GM18502 (cell line): ENCODE measurements around the gene HPGDS.
"Not testable (repeated sequence)": the region's sequence is repeated elsewhere in the genome, so short reads cannot be mapped to it uniquely, and the experiment has no call there.

Source experiments
- ATAC-seq: cut with Tn5 transposase; IDR thresholded peaks from one replicate; pipeline ENCODE4 v1.9.1; 2021; ENCODE audit warnings: mild to moderate bottlenecking; ENCODE audit not compliant: unreplicated experiment, poor library complexity

Gene HPGDS

DNA sequence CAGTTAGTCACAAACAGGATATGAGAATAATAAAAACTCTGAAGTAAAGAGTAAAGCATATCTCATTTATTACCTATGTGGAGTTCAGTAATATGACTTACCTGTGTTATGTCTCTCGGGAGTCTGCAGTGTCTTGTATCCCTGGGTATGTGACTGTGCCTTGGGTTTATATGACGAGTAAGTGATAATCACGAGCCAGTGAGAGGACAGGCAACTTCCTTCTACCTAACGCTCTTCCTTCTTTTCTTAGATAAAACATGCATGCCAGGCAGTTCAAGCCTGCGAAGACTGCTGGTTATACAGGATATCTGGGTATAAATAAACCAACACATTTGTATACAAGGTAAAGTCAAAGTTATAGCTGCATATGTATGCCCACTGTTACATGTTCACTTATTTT lies at the start of gene HPGDS:
Gene HPGDS, minus strand, starts transcription at position 143 of the 400 bp plus-strand sequence. CDS start 8,207 bp downstream, outside the sequence.
- no peak for ATAC-seq

DNA sequence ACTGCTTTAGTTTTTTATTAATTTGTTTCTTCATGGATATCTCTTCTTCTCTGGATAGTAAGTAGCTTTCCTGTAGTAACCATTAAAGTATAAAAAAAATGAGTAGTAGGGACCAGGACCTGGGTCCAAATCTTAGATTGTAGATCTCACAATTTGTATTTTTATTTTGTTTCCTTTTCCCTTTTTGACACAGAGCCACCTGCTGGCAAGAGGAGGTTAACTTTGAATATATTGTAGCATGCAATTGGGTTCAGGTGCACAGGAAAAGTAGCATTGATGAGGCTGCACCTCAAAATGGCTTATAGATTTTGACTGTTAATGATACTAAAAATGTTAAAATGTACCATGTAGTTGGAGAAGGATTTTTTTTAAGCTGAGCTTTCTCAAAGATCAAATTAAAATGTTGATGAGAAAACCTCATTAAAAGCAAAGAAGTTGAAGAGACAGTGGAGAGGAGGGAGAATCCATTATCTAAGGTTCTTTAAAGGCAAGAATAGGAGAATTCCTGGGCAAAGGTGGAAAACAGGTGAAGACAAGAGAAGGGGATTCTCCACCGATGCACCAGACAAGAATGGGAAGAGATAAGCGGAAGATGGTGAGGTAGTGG lies 48.3 kb upstream of the HPGDS start:
- no peak for ATAC-seq

DNA sequence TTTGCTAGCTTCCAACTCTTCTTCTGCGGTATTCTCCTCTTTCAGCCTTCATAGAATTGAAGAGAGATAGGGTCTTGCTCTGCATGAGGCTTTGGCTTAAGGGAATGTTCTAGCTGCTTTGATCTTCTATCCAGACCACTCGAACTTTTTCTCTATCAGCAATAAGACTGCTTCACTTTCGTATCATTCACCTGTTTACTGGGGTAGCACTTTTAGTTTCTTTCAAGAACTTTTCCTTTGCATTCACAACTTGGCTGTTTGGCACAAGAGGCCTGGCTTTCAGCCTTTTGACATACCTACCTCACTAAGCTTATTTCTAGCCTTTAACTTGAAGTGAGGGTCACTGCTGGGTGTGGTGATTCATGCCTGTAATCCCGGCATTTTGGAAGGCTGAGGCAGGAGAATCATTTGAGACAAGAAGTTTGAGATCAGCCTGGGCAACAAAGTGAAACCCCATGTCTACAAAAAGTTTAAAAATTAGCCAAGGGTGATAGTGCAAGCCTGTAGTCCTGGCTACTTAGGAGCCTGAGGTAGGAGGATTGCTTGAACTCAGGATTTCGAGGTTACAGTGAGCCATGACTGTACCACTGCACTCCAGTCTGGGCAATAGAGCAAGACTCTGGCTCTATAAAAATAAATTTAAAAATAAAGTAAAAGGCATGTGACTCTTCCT lies 47.1 kb upstream of the HPGDS start:
- ATAC-seq, result no peak

DNA sequence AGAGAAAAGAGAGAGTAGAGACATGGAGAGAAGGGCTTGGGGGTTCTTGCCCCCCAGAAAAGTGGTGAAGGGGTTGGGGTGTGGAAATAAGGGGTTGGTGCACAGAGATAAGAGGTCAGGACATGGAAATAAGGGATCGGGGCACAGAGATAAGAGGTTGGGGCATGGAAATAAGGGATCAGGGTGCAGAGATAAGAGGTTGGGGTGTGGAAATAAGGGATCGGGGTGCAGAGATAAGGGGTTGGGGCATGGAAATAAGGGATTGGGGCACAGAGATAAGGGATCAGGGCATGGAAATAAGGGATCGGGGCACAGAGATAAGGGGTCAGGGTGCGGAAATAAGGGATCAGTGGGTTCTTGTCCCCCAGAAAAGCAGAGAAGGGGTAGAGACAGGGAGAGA lies 45.3 kb upstream of the HPGDS start:
- ATAC-seq, result not testable (repeated sequence)

DNA sequence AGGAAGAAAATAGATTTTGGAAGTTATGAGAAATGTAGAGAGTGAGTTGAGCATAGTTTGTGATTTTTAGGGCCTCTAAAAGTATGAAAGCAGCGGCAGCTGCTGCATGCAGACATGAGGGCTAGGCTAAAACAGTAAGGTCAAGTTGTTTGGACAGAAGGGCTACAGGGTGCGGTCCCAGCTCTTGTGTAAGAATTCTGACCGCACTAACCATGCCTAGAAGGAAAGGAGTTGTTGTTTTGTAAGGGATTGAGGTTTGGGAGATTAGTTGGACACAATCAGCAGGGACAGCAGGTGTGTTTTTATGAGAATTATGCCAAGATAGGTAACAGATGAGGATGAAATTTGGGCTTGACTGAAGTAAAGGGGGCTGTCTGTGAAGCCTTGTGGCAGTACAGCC lies 42.8 kb upstream of the HPGDS start:
- ATAC-seq, result not testable (repeated sequence)

DNA sequence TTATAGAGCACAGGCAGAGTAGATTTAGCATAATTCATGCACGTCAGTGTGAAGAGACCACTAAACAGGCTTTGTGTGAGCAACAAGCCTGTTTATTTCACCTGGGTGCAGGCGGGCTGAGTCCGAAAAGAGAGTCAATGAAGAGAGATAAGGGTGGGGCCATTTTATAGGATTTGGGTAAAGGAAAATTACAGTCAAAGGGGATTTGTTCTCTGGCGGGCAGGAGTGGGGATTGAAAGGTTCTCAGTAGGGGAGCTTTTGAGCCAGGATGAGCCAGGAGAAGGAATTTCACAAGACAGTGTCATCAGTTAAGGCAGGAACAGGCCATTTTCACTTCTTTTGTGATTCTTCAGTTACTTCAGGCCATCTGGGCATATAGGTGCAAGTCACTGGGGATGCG lies 40.3 kb upstream of the HPGDS start:
- ATAC-seq, result not testable (repeated sequence)

DNA sequence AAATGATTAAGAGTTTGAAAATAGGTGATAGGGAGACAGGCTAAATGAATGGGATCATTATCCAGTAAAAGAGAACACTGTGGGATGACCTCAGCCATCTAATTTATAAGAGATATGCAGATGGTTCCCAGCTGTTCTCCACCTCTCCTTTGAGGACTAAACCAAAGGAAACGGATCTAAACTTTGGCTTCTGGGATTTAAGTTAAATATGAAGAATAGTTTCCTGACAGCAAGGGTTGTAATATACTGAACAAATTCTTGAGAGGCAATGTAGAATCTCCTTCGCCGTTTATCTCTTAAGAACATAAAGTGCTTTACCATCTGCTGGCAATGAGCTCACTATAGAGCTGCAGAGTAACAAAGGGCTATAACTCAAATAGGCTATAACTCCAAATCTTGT lies 35.4 kb upstream of the HPGDS start:
- no peak for ATAC-seq

DNA sequence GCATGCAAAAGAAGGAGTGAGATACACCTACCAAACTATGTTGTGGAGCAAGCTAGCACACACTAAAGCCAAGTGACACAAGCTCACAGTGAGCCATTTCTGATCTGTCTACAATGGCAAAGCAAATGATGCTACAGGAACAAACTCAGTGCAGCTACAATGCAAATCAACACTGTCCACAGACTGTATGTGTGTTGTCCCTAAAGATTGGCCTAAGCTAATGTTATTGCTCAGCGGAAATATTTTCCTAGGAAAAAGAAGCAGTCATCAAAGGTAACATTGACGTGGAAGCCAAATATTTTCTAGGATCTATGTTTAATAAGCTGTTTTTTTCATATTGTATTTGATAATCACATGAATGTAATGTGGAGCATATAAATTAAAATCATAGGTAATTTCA lies 34.7 kb upstream of the HPGDS start:
- ATAC-seq, result no peak

DNA sequence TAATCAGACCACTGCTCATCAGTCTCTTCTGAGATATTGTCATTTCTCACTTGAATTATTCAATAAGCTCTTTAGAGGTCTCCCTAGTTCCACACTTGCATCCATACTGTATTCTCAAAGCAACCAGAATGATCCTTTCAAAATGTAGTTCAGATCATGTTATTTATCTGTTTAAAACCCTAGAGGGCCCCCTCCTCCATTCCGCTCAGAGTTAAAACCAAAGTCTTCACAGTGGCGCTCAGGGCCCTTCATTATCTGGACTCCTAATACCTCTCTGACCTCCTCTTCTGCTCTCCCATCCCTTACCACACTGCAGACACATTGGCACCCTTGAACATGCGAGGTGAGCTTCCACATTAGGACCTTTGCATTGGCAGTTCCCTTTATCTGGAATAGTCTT lies 32.7 kb upstream of the HPGDS start:
- no peak for ATAC-seq

DNA sequence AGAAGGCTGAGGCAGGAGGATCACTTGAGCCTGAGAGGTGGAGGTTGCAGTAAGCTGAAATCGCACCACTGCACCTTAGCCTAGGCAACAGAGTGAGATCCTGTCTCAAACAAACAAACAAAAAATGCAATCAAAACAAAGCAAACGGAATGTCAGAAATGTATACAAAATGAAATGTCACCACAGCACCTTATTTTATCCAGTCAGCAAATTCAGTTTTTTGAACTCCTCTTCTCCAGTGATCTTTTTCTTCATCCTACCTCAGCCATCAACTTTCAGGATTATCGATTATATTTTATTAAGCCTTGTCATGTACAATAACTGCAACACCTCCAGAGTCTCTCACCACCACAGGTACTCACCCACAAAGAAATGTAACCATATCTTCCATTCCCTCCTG lies 31.1 kb upstream of the HPGDS start:
- ATAC-seq, result no peak

DNA sequence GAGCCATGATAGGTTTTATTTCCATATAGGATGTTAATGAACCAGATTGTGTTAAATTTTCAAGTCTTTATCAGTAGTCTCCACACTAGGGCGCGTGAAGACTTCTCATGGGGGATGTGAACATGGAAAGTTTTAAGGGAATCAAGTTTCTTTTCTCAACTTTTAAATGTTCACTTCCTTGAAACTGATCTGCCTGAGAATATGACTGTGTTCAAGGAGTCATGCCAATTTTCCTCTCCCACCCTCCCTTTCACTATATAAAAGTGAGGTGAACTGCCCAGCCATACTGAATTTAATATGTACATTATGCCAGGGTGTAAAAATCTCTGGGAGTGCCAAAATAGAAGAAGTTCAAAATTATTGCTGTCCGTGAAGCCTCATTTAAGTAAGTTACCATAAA lies 30.4 kb upstream of the HPGDS start:
- ATAC-seq, result no peak

DNA sequence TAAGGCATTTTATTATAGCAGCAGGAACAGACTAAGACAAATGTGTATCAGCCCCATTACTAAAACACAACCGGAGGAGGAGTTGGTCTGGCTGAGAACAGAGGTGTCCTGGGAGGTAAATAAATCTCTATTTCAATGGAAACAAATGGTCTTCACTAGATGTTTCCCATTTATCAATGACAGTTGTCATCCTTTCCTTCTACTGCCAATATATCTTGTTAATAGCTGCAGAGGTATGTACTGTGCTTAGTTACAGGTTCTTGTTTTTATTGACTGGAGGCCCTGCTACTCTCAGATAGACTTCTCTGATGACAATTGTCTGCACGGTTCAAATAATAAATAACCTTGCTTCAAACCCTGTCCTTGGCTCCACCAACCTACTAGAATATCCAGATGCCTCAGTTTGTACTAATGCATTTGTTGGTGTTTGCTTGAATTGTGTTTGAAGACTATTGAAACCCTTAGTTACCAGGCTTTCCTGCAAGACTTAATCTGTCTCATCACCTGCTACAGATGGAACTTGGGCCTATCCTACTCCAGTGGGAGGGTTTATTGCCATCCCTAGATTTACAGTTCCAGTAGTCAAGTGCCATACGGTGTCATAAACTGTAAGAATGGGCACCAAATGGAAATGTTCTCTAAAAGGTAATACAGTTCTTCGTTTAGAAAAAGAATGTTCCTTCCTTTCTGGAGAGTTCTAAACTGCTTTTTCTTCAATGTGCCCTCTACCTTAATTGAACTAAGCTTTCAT lies 29.8 kb upstream of the HPGDS start:
- ATAC-seq, result no peak

DNA sequence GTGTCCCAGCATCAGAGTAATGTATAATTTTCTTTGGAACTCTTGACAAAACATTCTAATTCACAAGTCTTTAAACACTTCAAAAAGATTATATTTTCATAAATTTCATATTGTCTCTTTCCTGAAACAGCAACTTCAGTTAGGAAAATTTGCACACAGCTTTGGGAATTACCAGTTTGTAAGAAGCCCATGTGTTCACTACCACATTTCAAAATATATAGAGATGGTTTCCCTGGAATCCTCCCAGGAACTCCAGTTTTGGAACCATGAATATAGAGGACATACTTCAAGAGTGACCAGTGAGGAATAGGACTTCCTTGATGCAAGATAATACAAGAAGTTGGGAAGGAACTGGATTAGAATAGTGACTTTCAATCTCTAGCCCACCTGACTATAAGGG lies 28.7 kb upstream of the HPGDS start:
- ATAC-seq, result no peak

DNA sequence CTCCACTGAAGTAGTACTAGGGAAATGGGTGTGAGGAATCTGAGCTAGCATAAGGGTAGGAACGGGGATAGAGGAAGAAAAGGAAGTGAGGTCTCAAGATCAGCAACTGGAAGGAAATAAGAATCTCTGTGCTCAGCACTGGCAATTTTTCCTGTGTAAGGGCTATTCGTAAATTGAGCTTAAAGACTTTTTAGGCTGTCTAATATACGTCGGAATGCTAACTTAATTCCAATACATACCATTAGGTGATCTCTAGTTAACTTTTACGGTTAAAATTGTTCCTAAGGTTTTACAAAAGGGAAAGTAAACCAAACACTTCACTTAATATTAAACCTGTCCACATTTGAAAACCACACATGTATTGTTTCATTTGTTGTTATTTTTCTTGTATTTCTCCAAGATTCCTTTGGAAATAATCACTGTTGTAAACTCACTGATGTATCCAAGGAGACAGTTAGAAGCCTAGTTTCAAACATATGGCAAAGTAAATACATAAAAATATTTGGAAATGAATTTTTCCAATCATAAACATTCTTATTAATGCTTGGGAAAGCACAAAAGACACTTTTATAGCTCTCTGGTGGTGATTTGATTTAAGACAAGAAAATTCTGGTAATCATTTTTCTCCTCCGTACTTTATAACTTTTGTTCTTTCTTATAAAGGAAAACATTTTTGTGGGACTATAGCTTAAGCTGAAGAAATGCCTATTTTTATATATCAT lies 28.1 kb upstream of the HPGDS start:
- ATAC-seq, result no peak

DNA sequence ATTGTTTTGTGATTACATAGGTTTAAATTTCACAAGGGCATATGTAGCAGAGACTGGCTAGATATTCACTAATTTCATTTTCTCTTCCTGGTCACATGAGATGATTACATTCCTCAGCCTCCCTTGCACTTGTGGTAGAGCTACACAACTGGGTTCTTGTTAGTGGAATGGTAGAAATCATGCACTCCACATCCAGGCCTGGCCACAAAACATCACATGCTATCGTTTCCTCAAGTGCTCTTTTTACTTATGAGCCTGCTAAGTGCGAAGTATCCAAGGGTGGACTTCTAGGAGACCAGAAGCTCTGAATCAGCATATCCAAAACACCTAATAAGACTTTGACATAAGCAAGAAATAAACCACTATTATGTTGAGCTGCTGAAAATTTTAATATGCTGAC lies 26.4 kb upstream of the HPGDS start:
- no peak for ATAC-seq

DNA sequence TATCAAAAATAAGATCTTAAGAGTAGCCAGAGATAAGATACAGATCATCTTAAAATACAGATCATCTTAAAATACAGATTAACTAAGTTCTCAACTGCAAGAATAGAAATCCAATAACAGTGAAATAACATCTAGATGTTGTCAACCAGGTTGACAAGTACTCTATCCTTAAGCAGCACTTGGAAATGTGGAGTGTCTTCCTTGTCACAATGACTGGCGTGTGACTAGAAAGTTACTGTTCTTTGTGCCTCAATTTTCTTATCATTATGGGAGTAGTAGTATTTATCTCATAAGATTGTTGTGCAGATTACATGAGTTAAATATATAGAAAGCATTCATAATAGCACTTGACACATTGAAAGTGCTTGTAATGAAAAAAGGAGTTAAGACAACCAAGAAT lies 25.8 kb upstream of the HPGDS start:
- ATAC-seq, result no peak

DNA sequence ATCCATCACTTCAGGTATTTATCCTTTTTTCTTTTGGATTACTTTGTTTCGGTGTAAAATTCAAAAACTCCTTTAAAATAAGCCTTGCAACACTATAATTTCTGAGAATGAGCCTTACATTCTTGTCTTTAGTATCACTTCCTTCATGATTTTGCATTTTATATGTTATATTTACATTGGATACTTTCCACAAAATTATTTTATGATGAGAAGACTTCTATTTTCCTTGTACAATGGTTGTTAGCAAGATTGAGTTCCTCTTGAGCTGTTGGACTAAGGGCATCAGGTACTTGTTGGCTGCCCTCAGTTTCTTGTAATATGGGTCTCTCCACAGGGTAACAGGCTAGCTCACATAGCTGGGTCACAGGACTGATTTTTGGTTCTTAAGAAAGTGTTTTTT lies 22.7 kb upstream of the HPGDS start:
- no peak for ATAC-seq

DNA sequence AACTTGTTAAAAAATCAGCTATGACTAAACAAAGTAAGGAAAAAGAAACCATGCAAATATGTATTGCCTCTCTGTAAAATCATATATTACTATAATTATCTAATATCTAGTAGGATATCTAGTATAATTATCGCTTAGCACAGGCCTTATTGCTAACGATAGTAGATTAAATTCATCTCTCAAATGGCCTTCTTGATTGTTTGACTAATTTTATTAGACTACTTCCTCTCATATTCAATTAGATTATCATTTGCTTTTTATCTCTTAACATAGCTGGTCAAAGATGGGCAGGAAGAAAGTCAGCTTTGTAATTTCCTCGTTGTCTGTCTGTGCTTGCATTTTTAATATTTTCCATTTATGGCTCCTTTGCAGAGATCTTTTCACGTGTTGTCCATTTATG lies 21.9 kb upstream of the HPGDS start:
- no peak for ATAC-seq

DNA sequence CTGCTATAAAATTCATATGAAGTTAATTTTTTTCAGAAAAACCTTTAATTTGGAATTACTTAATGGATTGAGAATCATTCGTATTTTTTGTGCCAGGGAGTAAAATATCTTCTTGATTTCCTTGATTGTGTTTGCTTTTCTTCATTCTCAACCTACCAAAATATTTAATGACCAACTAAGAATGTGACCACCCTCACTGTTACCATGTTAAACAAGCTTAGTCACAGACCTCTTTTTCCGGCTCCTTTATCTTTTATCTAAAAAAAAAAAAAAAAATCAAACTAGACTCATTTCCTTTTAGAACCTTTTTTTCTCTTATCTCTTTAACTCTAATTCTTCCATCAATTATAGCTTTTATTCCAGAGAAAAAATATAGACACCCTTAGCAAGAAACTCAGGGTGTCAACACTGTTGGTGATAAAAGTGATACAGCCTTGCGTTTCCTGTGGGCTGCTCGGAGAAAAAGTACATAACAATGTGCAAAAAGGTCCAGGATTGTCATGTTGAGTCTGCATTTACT lies 20.6 kb upstream of the HPGDS start:
- no peak for ATAC-seq

DNA sequence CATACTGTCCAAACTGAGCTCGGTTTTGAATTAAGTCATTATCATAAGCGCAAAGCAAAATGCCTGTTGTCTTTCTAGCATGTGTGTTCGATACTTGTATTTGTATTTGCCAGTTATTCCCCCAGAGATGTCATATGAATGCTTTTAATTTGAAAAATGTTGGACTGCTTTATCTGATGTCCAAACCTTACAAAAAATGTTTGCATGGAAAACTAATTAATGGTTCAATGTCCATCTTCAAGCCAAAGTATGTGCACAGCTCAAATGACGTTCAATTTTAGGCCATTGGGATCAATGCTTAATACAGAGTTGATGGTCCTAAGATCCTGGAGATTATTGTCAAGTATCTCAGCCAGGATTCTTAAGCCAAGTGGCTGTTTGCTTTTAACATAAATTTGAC lies 17.2 kb upstream of the HPGDS start:
- ATAC-seq, result no peak

DNA sequence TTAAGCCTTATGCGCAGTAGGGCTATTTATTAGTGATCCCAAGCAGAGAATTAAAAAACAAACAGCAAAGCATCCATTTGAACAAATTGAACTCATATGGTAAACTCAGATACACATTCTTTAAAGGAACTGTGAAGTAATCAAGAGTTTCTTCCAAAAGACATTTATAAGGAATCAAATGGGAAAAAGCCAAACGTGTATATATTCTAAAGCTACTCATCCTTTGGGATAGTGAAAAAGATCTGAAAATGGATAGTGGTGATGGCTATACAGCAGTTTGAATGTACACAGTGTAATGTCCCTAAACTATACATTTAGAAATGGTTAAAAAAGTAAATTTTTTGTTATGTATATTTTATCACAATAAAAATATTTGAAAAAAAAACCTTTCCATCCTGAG lies 16.6 kb upstream of the HPGDS start:
- no peak for ATAC-seq
